C4-2B (cell line): ENCODE results near the gene SIAH3.

Experiments
- CTCF ChIP-seq: fragments of 450-650 bp; conservative IDR thresholded peaks from 2 replicates; pipeline ENCODE4 v1.5.1; 2017; ENCODE audit warnings: mild to moderate bottlenecking
- ZFX ChIP-seq: fragments of 450-650 bp; IDR thresholded peaks from 2 replicates; pipeline ENCODE4 v1.6.1; 2017

- no peak for TF ChIP-seq CTCF
- no peak for TF ChIP-seq ZFX
These were observed 41.0 kb upstream of the SIAH3 start for GRCh38 chr13:45892513-45892912.
